SJSA1 (cell line): ENCODE data around the gene GNA15. TPM values are rescaled to one million over a fixed set of nuclear protein-coding genes. Genes with fewer than 3 reads are reported as not detected.
A peak's percentile ranks its signal among the peaks of the same experiment; 100 is the strongest.
"Not testable (repeated sequence)": the region's sequence is repeated elsewhere in the genome, so short reads cannot be mapped to it uniquely, and the experiment has no call there.

ENCODE experiments used
- DNase-seq, 2 experiments: peaks; one replicate each; pipeline ENCODE4 v3.0.0-alpha.2; 2015 to 2020; ENCODE audit warnings: low spot score in 2 of 2, low read depth in 1 of 2
- H3K27ac ChIP-seq: fragments of 250-450 bp; sonication (Bioruptor Pico); 2 replicates; pipeline ENCODE4 v1.5.1; 2020; ENCODE audit warnings: mild to moderate bottlenecking, moderate library complexity
- H3K27me3 ChIP-seq: fragments of 250-450 bp; sonication (Bioruptor Pico); replicated peaks from 2 replicates; pipeline ENCODE4 v1.5.1; 2020; ENCODE audit warnings: mild to moderate bottlenecking, moderate library complexity
- H3K36me3 ChIP-seq: fragments of 250-450 bp; sonication (Bioruptor Pico); 2 replicates; pipeline ENCODE4 v1.5.1; 2020; ENCODE audit warnings: mild to moderate bottlenecking
- H3K4me1 ChIP-seq: fragments of 250-450 bp; sonication (Bioruptor Pico); replicated peaks from 2 replicates; pipeline ENCODE4 v1.6.1; 2021; ENCODE audit warnings: mild to moderate bottlenecking
- H3K4me3 ChIP-seq: fragments of 250-450 bp; sonication (Bioruptor Pico); 2 replicates; pipeline ENCODE4 v1.5.1; 2020; ENCODE audit warnings: mild to moderate bottlenecking
- H3K9me3 ChIP-seq: fragments of 250-450 bp; sonication (Bioruptor Pico); replicated peaks from 2 replicates; pipeline ENCODE4 v1.5.1; 2020; ENCODE audit warnings: mild to moderate bottlenecking
- total RNA-seq: library from RNA; depleted of rRNA; stranded (reverse); fragments of >200 nt; shearing (Covaris generic); gene quantifications from 2 replicates; pipeline ENCODE4 v1.2.3, GENCODE V29; 2014

The GNA15 gene
- total RNA-seq, 1 experiment from 2014 or later = 0.05 TPM

GRCh38 chr19:3187662-3188511, 52.1 kb downstream of the GNA15 start:
- Histone ChIP-seq H3K4me1 (peaks cover 61% of the 10 kb centered on the region), H3K27me3 (no peaks in the 10 kb centered on the region), H3K27ac (no peak overlapping the region), H3K36me3 (peaks cover 62% of the 10 kb centered on the region), H3K9me3 (no peaks in the 10 kb centered on the region), H3K4me3 (no peak overlapping the region)
- DNase-seq = no peak

- Histone ChIP-seq H3K27me3 (no peaks in the 10 kb centered on the region), H3K27ac (peak overlapping the region; percentile 87), H3K9me3 (no peaks in the 10 kb centered on the region), H3K4me1 (peaks cover 61% of the 10 kb centered on the region), H3K36me3 (peaks cover 71% of the 10 kb centered on the region), H3K4me3 (no peak overlapping the region)
- no peak for DNase-seq
Observed at GRCh38 chr19:3188627-3189596, 53.1 kb downstream of the GNA15 start.

- peak; percentile 30 to 81 for DNase-seq
- H3K36me3 ChIP-seq = peaks cover 80% of the 10 kb centered on the region
- peak overlapping the region; percentile 87 for H3K27ac ChIP-seq
- no peaks in the 10 kb centered on the region for H3K27me3 ChIP-seq
- peak overlapping the region; percentile 18 for H3K4me3 ChIP-seq
- H3K4me1 ChIP-seq = peaks cover 59% of the 10 kb centered on the region
- H3K9me3 ChIP-seq = no peaks in the 10 kb centered on the region
Observed at GRCh38 chr19:3189702-3190469, 54.1 kb downstream of the GNA15 start.

- no peaks in the 10 kb centered on the region for H3K9me3 ChIP-seq
- H3K27me3 ChIP-seq = no peaks in the 10 kb centered on the region
- H3K27ac ChIP-seq = peak overlapping the region; percentile 87
- no peak for DNase-seq
- peak overlapping the region; percentile 18 for H3K4me3 ChIP-seq
- H3K4me1 ChIP-seq = peaks cover 59% of the 10 kb centered on the region
- peaks cover 86% of the 10 kb centered on the region for H3K36me3 ChIP-seq
Observed at GRCh38 chr19:3190470-3190770, 54.6 kb downstream of the GNA15 start.

GRCh38 chr19:3190921-3191805, 55.3 kb downstream of the GNA15 start:
- Histone ChIP-seq H3K4me3 (peak overlapping the region; percentile 5; the same call in 1 of the 2 replicates), H3K36me3 (peaks cover 89% of the 10 kb centered on the region), H3K4me1 (peaks cover 61% of the 10 kb centered on the region), H3K27me3 (no peaks in the 10 kb centered on the region), H3K9me3 (no peaks in the 10 kb centered on the region), H3K27ac (peak overlapping the region; percentile 89)
- DNase-seq = peak; percentile 99

- peak overlapping the region; percentile 89 for H3K27ac ChIP-seq
- not testable (repeated sequence) for H3K9me3 ChIP-seq, H3K27me3 ChIP-seq, DNase-seq, H3K4me3 ChIP-seq
- H3K4me1 ChIP-seq = peaks cover 65% of the 10 kb centered on the region
- H3K36me3 ChIP-seq = peaks cover 89% of the 10 kb centered on the region
Observed at GRCh38 chr19:3191806-3192104, 55.9 kb downstream of the GNA15 start.

GRCh38 chr19:3192228-3192635, 56.4 kb downstream of the GNA15 start:
- Histone ChIP-seq H3K36me3 (peaks cover 89% of the 10 kb centered on the region), H3K4me3 (no peak overlapping the region), H3K9me3 (no peaks in the 10 kb centered on the region), H3K4me1 (peaks cover 65% of the 10 kb centered on the region), H3K27ac (peak overlapping the region; percentile 89), H3K27me3 (no peaks in the 10 kb centered on the region)
- DNase-seq = no peak

GRCh38 chr19:3192684-3193083, 56.9 kb downstream of the GNA15 start:
- Histone ChIP-seq H3K4me1 (peaks cover 65% of the 10 kb centered on the region), H3K27ac (peak overlapping the region; percentile 89; the same call in 1 of the 2 replicates), H3K36me3 (peaks cover 89% of the 10 kb centered on the region), H3K9me3 (no peaks in the 10 kb centered on the region), H3K4me3 (no peak overlapping the region), H3K27me3 (no peaks in the 10 kb centered on the region)
- DNase-seq = no peak

GRCh38 chr19:3193256-3194105, 57.6 kb downstream of the GNA15 start:
- Histone ChIP-seq H3K27me3 (no peaks in the 10 kb centered on the region), H3K4me3 (no peak overlapping the region), H3K4me1 (peaks cover 60% of the 10 kb centered on the region), H3K36me3 (peaks cover 89% of the 10 kb centered on the region), H3K9me3 (no peaks in the 10 kb centered on the region), H3K27ac (no peak overlapping the region)
- no peak for DNase-seq

- no peak for DNase-seq
- H3K9me3 ChIP-seq = no peaks in the 10 kb centered on the region
- H3K4me3 ChIP-seq = no peak overlapping the region
- H3K4me1 ChIP-seq = peaks cover 50% of the 10 kb centered on the region
- H3K36me3 ChIP-seq = peaks cover 89% of the 10 kb centered on the region
- no peak overlapping the region for H3K27ac ChIP-seq
- no peaks in the 10 kb centered on the region for H3K27me3 ChIP-seq
Observed at GRCh38 chr19:3194106-3195087, 58.6 kb downstream of the GNA15 start.
